ENCODE measurements around the gene SLC16A14.
"Not testable (repeated sequence)": the region's sequence is repeated elsewhere in the genome, so short reads cannot be mapped to it uniquely, and the experiment has no call there.

The SLC16A14 gene

DNA sequence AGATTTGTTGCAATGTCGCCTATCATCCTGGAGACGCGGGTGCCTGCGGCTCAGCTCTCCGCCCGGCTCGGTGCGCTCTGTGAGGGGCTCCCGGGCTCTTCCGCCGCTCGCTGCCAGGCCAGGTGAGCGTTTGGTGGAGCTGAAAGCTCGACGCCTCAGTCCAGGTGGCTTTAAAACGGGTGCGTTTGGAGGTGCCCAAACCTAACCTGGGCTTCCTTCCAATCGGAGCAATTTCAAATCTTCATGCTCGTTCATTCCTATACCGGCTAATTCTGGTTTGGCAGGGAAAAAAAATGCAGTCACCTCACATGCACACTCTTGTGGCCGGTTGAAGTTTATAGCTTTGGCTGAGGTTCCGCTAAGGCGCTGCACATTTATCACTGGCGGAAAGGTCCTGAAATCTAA is at the start of gene SLC16A14:
Gene SLC16A14 (minus strand): TSS at position 274 of the 405 bp plus-strand sequence. CDS start 9,572 bp downstream, outside the sequence.
- ChIA-PET POLR2A (no interaction called here), CTCF (interaction anchor here (0.6 to 8.7 kb wide), 16 partner anchors 8 to 729 kb away, joined by 3 to 103 read pairs (median 8); partner anchors contain the start of gene SP140)
- DNase-seq (ENCODE audit: extremely low spot score), result peak; percentile 20
- TF ChIP-seq CTCF (IDR thresholded peaks at IDR 0.05; ENCODE audit: control extremely low read depth, extremely low read depth, low read depth, missing control alignments), result peak; percentile 35

- ChIA-PET POLR2A (no interaction called here), CTCF (no interaction called here)
- TF ChIP-seq CTCF (IDR thresholded peaks at IDR 0.05; ENCODE audit: control extremely low read depth, extremely low read depth, low read depth, missing control alignments), result no peak
- DNase-seq (ENCODE audit: extremely low spot score), result no peak
Measured at GRCh38 chr2:230106771-230107170, 38.0 kb upstream of the SLC16A14 start.

GRCh38 chr2:230101967-230102366 is 33.2 kb upstream of the SLC16A14 start:
- POLR2A ChIA-PET; DNase-seq (ENCODE audit: extremely low spot score); CTCF ChIA-PET: not testable (repeated sequence)

- DNase-seq (ENCODE audit: extremely low spot score), result no peak
- no peak for TF ChIP-seq CTCF (IDR thresholded peaks at IDR 0.05; ENCODE audit: control extremely low read depth, extremely low read depth, low read depth, missing control alignments)
- POLR2A ChIA-PET, result no interaction called here
- CTCF ChIA-PET, result no interaction called here
Measured at GRCh38 chr2:230097841-230098240, 29.1 kb upstream of the SLC16A14 start.

- CTCF ChIA-PET, result no interaction called here
- TF ChIP-seq CTCF (IDR thresholded peaks at IDR 0.05; ENCODE audit: control extremely low read depth, extremely low read depth, low read depth, missing control alignments), result no peak
Measured at GRCh38 chr2:230097424-230097823, 28.7 kb upstream of the SLC16A14 start.

DNA sequence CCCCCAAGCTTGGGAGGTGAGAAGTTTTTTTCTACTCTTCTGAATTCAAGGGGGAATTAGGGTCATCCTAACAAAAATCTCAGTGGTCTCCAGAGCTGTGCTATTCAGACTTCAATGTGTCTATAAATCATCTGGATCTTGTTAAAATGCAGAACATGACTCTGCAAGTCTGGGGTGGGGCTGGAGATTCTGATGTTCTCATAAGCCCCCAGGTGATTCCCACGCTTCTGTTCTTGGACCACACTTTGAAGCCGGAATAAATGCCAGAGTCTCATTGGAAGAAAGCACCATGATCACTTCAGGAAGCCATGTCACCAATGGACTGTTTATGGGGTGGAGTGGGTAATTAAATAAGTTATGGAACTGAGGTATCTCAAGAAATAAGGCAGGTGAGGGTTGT is 22.2 kb upstream of the SLC16A14 start:
- CTCF ChIA-PET, result interaction anchor here (0.9 to 1.7 kb wide), 5 partner anchors 13 to 113 kb away, joined by 3 to 4 read pairs (median 3); no protein-coding TSS in a partner anchor
- POLR2A ChIA-PET, result no interaction called here
- DNase-seq (ENCODE audit: extremely low spot score), result no peak
- TF ChIP-seq CTCF (IDR thresholded peaks at IDR 0.05; ENCODE audit: control extremely low read depth, extremely low read depth, low read depth, missing control alignments), result no peak

More at GRCh38 chr2:230097424-230097823, 28.7 kb upstream of the SLC16A14 start:
- no peak for DNase-seq (ENCODE audit: extremely low spot score)
- POLR2A ChIA-PET, result no interaction called here

DNA sequence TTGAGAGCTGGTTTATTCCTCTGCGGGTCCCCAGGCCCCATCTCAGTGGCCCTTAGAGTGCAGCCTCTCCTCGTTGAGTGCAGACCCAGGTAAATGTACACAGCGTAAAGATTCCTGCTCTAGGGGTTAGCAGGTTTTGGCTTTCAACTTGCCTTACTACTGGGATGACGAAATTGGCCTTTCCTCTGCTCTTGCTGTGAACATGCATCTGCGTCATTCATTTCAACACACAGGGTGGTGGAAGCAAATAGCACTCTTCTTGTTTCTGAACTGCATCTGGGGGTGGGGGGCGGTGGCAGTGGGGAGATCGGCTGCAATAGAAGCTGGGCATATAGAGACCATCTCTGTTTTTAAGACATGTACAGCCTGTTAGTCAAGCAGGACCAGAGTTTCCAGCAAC is 16.5 kb upstream of the SLC16A14 start:
- DNase-seq (ENCODE audit: extremely low spot score), result no peak
- ChIA-PET CTCF (interaction anchor here (5.0 kb wide), 1 partner anchor 17 kb away, joined by 27 read pairs; the partner anchor contains the start of gene SLC16A14), POLR2A (no interaction called here)
- TF ChIP-seq CTCF (IDR thresholded peaks at IDR 0.05; ENCODE audit: control extremely low read depth, extremely low read depth, low read depth, missing control alignments), result no peak
